Mesothelial cell of epicardium (in vitro differentiated cells): ENCODE data around the gene GPRIN3. TPM values are rescaled to one million over a fixed set of nuclear protein-coding genes. Genes with fewer than 3 reads are reported as not detected.
A peak's percentile ranks its signal among the peaks of the same experiment; 100 is the strongest.

Source experiments
- DNase-seq, 2 experiments: peaks; one replicate each; pipeline ENCODE4 v3.0.0; 2021; ENCODE audit warnings: low spot score in 2 of 2; ENCODE audit not compliant: unreplicated experiment in 2 of 2
- H3K27ac Mint-ChIP-seq: 2 replicates; pipeline ENCODE4 v1.8.0; 2021; ENCODE audit warnings: mixed read lengths
- H3K27me3 Mint-ChIP-seq: 2 replicates; pipeline ENCODE4 v1.8.0; 2021; ENCODE audit warnings: low read depth, mixed read lengths
- H3K36me3 Mint-ChIP-seq: 2 replicates; pipeline ENCODE4 v1.8.0; 2021; ENCODE audit warnings: mixed read lengths
- H3K4me1 Mint-ChIP-seq: 2 replicates; pipeline ENCODE4 v1.8.0; 2021; ENCODE audit warnings: mixed read lengths
- H3K4me3 Mint-ChIP-seq: 2 replicates; pipeline ENCODE4 v1.8.0; 2021; ENCODE audit warnings: mild to moderate bottlenecking, moderate library complexity, mixed read lengths
- H3K9me3 Mint-ChIP-seq: 2 replicates; pipeline ENCODE4 v1.8.0; 2021; ENCODE audit warnings: mixed read lengths
- CTCF ChIP-seq: fragments of 200-600 bp; sonication (generic); IDR thresholded peaks from one replicate; pipeline ENCODE4 v1.5.0; 2021; ENCODE audit warnings: antibody characterized with exemption; ENCODE audit not compliant: unreplicated experiment
- total RNA-seq: library from RNA; stranded (reverse); gene quantifications from 3 replicates; pipeline ENCODE4 v1.2.1, GENCODE V29; 2021

The GPRIN3 gene
- total RNA-seq, 1 donor from 2014 or later: 1.5 TPM

GRCh38 chr4:89298788-89299152, 8.8 kb downstream of the GPRIN3 start:
- Mint-ChIP-seq H3K4me3 (no peak overlapping the region), H3K27ac (no peak overlapping the region), H3K27me3 (no peaks in the 10 kb centered on the region), H3K4me1 (peaks cover 30% of the 10 kb centered on the region), H3K9me3 (no peaks in the 10 kb centered on the region), H3K36me3 (no peaks in the 10 kb centered on the region)
- DNase-seq: no peak
- TF ChIP-seq CTCF: no peak

GRCh38 chr4:89298155-89298554, 9.4 kb downstream of the GPRIN3 start:
- Mint-ChIP-seq H3K36me3 (no peaks in the 10 kb centered on the region), H3K4me1 (peaks cover 27% of the 10 kb centered on the region), H3K27ac (peak overlapping the region; percentile 62), H3K27me3 (no peaks in the 10 kb centered on the region), H3K9me3 (no peaks in the 10 kb centered on the region), H3K4me3 (no peak overlapping the region)
- no peak for DNase-seq
- TF ChIP-seq CTCF: no peak

- H3K36me3 Mint-ChIP-seq: no peaks in the 10 kb centered on the region
- no peak overlapping the region for H3K4me3 Mint-ChIP-seq
- no peak overlapping the region for H3K27ac Mint-ChIP-seq
- TF ChIP-seq CTCF: no peak
- DNase-seq: no peak
- H3K4me1 Mint-ChIP-seq: peaks cover 25% of the 10 kb centered on the region
- H3K27me3 Mint-ChIP-seq: no peaks in the 10 kb centered on the region
- peaks cover 1% of the 10 kb centered on the region for H3K9me3 Mint-ChIP-seq
These were observed 10.7 kb downstream of the GPRIN3 start for GRCh38 chr4:89296896-89297295.

- no peak overlapping the region for H3K4me3 Mint-ChIP-seq
- no peak for DNase-seq
- H3K9me3 Mint-ChIP-seq: peaks cover 5% of the 10 kb centered on the region
- H3K36me3 Mint-ChIP-seq: peaks cover under 1% of the 10 kb centered on the region
- peaks cover 24% of the 10 kb centered on the region for H3K4me1 Mint-ChIP-seq
- no peak for TF ChIP-seq CTCF
- no peaks in the 10 kb centered on the region for H3K27me3 Mint-ChIP-seq
- H3K27ac Mint-ChIP-seq: no peak overlapping the region
These were observed 11.2 kb downstream of the GPRIN3 start for GRCh38 chr4:89296399-89296798.

- peaks cover 19% of the 10 kb centered on the region for H3K4me1 Mint-ChIP-seq
- peaks cover 9% of the 10 kb centered on the region for H3K9me3 Mint-ChIP-seq
- TF ChIP-seq CTCF: no peak
- H3K36me3 Mint-ChIP-seq: peaks cover 3% of the 10 kb centered on the region
- no peak for DNase-seq
- H3K4me3 Mint-ChIP-seq: no peak overlapping the region
- no peak overlapping the region for H3K27ac Mint-ChIP-seq
- no peaks in the 10 kb centered on the region for H3K27me3 Mint-ChIP-seq
These were observed 12.1 kb downstream of the GPRIN3 start for GRCh38 chr4:89295415-89295927.

- H3K4me3 Mint-ChIP-seq: no peak overlapping the region
- H3K27me3 Mint-ChIP-seq: no peaks in the 10 kb centered on the region
- DNase-seq: no peak
- peaks cover 16% of the 10 kb centered on the region for H3K4me1 Mint-ChIP-seq
- no peak overlapping the region for H3K27ac Mint-ChIP-seq
- no peak for TF ChIP-seq CTCF
- peaks cover 3% of the 10 kb centered on the region for H3K36me3 Mint-ChIP-seq
- peaks cover 9% of the 10 kb centered on the region for H3K9me3 Mint-ChIP-seq
These were observed 12.9 kb downstream of the GPRIN3 start for GRCh38 chr4:89294573-89295269.
